ENCODE measurements around the gene FBN2.
"Not testable (repeated sequence)": the region's sequence is repeated elsewhere in the genome, so short reads cannot be mapped to it uniquely, and the experiment has no call there.

FBN2 gene

GRCh38 chr5:128334010-128334716, 203.9 kb downstream of the FBN2 start:
- H3K4me3 ChIP-seq (ENCODE audit: low read length), result no peak overlapping the region
- DNase-seq (ENCODE audit: low read depth), result no peak
- no peak for TF ChIP-seq CTCF (IDR thresholded peaks at IDR 0.05; ENCODE audit: insufficient read depth, low read depth, low read length, missing control alignments)

GRCh38 chr5:128331261-128331660, 206.8 kb downstream of the FBN2 start:
- no peak for DNase-seq (ENCODE audit: low read depth)
- H3K4me3 ChIP-seq (ENCODE audit: low read length), result no peak overlapping the region
- no peak for TF ChIP-seq CTCF (IDR thresholded peaks at IDR 0.05; ENCODE audit: insufficient read depth, low read depth, low read length, missing control alignments)

GRCh38 chr5:128329386-128329939, 208.6 kb downstream of the FBN2 start:
- no peak overlapping the region for H3K4me3 ChIP-seq (ENCODE audit: low read length)
- TF ChIP-seq CTCF (IDR thresholded peaks at IDR 0.05; ENCODE audit: insufficient read depth, low read depth, low read length, missing control alignments), result no peak
- DNase-seq (ENCODE audit: low read depth), result no peak

- H3K4me3 ChIP-seq (ENCODE audit: low read length), result no peak overlapping the region
- DNase-seq (ENCODE audit: low read depth), result no peak
- no peak for TF ChIP-seq CTCF (IDR thresholded peaks at IDR 0.05; ENCODE audit: insufficient read depth, low read depth, low read length, missing control alignments)
These were observed 209.6 kb downstream of the FBN2 start for GRCh38 chr5:128328446-128328845.

GRCh38 chr5:128328007-128328406, 210.0 kb downstream of the FBN2 start:
- DNase-seq (ENCODE audit: low read depth), result no peak
- no peak overlapping the region for H3K4me3 ChIP-seq (ENCODE audit: low read length)
- no peak for TF ChIP-seq CTCF (IDR thresholded peaks at IDR 0.05; ENCODE audit: insufficient read depth, low read depth, low read length, missing control alignments)

- H3K4me3 ChIP-seq (ENCODE audit: low read length); DNase-seq (ENCODE audit: low read depth): not testable (repeated sequence)
These were observed 216.6 kb downstream of the FBN2 start for GRCh38 chr5:128321418-128321817.

GRCh38 chr5:128318691-128319090, 219.4 kb downstream of the FBN2 start:
- DNase-seq (ENCODE audit: low read depth), result peak; percentile 88
- no peak for TF ChIP-seq CTCF (IDR thresholded peaks at IDR 0.05; ENCODE audit: insufficient read depth, low read depth, low read length, missing control alignments)
- no peak overlapping the region for H3K4me3 ChIP-seq (ENCODE audit: low read length)

Measured in epithelial cell of esophagus (primary cell).